NCI-H748 (cell line): ENCODE data around the gene DES.
A peak's percentile ranks its signal among the peaks of the same experiment; 100 is the strongest.

Experiments used
- DNase-seq: peaks from one replicate; lab custom pipeline; 2025; ENCODE audit not compliant: unreplicated experiment; lab: John Stamatoyannopoulos, UW

Gene DES

DNA sequence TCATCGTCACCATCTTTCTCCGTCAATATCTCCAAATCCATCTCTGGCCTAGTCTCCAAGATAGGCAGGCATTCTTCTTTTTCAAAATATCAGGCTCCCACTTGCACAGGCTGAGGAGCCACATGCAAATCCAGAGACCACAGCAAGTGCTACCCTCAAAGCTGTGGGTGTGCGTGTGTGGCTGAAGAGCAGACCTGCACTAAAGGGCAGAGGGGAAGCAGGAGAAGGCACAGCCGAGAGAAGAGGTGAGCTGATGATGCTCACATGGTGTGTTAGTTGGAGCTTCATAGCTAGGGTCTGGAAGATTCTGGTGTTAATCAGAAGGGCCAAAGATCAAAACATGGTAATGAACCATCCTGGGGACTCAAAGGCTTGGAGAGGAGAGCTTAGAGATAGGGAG, 20.3 kb downstream of the DES start:
- no peak for DNase-seq

DNA sequence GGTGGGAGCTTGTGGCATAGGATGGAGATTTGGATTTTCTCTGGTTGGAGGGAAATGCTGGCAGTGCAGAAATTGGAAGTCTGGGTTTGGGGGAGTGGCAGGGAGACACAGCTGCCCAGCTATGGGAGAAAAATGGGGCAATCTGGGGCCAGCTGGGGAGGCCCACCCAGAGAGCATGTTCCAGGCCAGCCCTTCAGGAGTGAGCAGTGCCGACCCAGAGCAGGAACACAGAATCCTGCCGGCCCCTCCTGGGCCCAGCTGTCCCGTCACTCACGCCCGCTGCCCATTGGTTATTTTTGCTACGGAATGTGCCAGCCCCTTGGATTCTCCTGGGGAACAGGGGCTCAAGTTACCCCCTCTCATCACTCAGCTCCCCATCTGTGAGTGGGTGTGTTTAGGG, 21.3 kb downstream of the DES start:
- DNase-seq, result no peak

DNA sequence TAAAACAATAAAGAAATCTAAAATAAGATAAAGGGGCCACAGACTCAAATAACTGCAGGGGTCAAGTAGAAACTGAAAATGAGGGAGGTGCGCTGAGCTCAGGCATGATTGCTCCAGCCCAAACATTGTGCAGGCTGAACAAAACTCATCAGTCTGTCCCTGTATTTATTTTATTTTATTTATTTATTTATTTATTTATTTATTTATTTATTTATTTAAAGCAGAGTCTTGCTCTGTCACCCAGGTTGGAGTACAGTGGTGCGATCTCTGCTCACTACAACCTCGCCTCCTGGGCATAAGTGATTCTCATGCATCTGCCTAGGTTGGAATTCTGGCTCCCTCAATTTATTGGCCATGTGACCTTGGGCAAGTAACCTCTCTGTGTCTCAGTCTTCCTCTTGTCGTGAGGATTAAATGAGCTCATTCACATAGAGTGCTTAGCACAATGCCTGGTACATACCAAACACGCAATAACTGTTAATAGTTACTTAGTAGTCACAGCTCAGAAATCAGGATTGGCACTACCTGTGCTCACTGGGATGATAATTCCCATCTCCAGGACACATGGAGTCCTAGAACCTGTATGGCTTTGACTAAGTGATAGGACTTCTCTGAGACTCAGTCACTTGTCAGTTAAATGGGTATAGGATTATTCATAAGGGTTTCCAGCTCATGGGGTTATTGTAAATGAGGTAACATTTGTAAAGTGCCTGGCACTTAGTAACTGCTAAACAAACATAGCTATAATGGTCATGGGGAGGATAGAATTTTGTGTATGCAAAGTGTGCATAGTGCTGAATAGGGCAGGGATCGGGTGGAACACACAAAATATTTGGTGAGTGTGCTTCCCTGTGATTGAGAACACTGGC, 22.4 kb downstream of the DES start:
- peak; percentile 47 for DNase-seq

GRCh38 chr2:219441451-219442255, 23.5 kb downstream of the DES start:
- DNase-seq, result peak; percentile 65

DNA sequence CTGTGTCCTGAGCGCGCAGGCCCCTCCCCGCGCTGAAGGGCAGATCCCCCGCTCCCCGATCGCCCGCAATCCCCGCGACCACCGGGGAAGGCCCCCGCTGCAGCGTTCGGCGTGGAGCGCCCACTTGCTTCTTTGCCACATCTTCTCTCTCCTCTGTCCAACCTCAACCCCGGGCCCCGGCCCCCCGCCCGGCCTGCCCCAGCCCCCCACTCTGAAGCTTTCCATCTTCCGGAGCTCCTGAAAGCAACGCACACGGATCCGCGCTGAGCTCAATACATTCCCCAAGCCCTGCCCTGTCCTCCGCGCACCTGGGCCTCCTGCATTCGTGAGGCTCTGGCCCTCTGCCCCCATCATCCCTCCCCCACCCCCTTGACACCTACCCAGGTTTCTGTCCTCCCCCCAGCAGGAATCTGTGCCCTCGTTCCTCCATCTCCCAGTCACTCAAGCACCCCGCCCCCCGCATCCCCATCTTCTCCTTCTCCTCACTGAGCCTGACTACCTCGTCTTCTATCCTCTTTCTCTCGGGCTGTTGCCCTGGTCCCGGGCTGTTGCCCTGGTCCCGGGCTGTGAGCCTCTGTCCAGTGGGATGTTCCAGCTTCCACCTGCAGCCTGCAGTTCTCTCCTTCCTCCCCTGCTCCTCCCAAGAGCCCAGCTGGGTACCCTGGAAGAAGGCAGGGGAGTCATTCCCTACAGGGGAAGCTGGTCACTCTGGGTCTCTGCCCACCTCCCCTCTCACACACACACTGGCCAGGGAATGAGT, 24.3 kb downstream of the DES start:
- DNase-seq, result no peak

DNA sequence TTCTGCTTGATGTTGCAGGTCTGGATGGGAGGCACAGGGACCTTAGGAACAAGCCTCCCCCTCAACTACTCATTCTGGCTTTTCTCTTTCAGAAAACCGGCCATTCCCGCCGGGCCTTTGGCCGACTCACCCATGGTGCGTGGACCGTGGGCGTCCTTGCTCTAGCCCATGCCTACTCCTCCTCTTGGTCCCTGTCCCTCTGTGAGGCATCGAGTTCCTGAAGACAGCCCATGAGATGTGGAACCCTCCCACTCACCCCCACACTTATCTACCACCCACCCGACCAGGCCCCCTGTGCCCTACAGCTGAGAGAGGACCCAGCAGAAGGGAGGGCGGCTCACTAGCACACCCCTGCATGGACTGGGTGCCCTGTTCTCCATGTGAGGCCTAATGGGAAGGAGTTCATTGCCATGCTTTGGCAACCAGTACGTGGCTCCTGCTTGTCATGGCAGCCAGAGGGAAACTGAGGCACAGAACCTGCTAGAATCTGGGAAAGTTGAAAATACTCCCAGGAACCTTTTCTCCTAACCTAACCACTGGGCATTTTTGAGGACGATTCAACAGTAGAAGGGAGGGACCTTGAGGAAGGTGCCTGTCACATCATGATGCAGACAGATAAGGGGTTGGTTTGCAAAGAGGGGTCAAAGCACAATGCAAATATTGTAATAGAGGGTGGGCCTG, 25.0 kb downstream of the DES start:
- DNase-seq, result no peak

- DNase-seq, result no peak
Observed at GRCh38 chr2:219443697-219444023, 25.5 kb downstream of the DES start.

- DNase-seq, result no peak
Observed at GRCh38 chr2:219444566-219445091, 26.5 kb downstream of the DES start.

- DNase-seq, result no peak
Observed at GRCh38 chr2:219445220-219445640, 27.1 kb downstream of the DES start.

- peak; percentile 70 for DNase-seq
Observed at GRCh38 chr2:219446101-219446504, 27.9 kb downstream of the DES start.

GRCh38 chr2:219446689-219447088, 28.5 kb downstream of the DES start:
- no peak for DNase-seq

DNA sequence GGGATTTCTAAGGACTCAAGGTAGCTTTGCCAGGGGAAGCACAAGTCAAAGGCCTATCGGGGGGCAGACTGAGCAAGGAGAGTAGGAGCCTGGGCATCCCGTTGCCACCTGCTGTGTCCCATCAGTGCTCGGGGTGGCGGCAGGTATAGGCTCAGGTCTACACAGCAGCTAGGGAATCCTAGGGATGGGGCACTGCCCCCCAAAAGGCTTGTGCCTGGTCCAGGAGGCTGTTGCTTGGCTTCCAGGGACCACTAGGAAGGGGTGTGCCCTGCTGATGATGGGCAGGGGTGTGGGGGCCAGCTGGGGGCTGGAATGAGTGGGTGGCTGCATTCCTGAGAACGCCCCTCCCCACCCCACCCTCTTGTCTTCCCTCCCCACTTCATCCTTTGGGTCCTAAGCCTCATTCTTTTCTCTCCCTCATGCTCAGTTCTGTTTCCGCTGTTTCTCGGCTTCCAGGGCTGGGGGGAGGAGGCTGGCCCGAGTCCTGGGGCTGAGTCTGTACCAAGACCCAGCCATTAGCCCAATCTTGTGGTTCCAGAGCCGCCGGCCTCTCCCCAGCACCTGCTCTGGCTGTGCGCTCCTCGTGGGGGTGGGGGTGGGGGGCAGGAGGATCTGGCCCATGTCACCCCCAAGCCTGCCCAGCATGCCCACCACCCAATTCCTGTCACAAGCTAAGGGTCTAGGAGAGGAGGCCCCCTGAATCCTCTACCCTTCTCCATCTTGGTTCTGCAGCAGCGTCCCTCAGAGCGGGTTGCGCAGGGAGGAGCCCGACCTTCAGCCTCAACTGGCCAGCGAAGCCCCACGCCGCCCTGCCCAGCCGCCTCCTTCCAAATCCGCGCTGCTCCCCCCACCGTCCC, 29.3 kb downstream of the DES start:
- no peak for DNase-seq

- no peak for DNase-seq
Observed at GRCh38 chr2:219448099-219448775, 30.1 kb downstream of the DES start.

- DNase-seq, result no peak
Observed at GRCh38 chr2:219448776-219449341, 30.7 kb downstream of the DES start.

- no peak for DNase-seq
Observed at GRCh38 chr2:219449609-219450008, 31.4 kb downstream of the DES start.

DNA sequence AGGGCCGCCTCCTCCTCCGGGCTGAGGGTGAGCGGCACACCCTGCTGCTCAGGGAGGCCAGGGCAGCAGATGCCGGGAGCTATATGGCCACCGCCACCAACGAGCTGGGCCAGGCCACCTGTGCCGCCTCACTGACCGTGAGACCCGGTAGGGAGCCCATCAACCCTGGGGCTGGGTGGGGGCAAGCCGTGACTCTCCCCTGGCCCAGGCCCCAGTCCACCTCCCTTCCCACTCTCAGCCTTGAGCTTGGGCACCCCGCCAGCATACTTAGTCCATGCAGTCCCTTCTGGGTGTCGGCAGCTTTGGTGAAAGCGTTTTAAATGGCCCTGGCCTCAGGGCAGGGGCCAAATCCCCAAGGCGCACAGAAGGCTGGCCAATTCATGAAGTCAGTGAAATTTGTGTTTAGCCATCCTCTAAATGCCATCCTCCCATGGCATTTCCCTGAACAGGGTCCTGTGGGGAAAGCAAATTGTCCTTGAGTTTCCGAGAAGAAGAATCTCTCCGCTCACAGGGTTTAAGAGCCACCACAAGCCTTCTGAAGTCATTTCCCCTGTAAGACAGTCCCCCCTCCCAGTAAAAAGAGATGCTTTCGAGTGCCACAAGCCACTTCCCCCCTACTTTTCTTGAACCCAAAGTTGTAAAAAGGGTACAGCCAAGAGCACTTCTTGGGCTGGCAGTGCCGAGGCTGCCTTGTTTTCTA, 33.6 kb downstream of the DES start:
- no peak for DNase-seq

DNA sequence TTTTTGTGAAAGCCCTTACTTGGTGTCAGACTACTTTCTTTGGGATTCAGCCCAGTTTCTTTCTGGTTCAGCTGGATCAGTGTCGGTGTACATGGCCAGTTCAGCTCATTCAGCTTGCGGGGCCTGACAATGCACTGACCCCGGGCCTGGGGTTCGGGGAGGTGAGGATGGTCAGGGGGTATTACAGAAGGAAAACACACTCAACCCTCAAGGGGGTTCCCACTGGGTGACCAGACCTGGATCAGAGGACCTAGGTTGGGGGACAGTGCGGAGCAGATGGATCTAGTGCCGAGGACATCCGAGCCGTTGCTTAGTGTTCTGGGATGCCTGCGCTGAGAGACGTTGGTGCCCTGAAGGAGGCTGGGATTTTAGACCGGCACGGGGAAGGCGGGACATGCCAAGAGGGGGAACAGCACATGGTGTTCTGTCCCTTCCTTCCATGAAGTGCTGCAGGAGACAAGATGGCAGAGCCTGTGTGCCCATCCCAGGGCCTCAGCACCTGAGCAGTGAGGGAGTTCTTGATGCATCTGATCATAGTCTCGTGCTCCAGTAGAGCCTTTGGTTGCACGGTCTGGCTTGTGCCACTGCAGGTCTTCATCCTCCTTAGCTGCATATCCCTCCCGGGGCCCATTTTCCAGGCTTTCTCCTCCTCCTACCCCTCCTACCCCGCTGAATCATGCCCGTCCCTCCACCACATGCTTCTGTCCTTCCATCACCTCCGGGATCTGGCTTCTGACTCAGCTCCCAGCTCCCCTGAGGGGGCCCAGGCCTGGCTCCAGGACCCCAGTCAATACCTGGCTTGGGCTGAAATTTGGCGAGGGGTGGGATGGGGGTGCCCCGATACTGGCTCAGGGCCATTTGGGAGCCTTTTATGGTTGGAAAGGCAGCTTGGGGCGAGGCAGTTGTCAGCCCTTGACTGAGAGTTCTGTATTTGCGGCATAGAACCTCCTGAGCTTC, 34.5 kb downstream of the DES start:
- DNase-seq, result no peak
